ENCODE results near the gene PDRG1.

The PDRG1 gene

DNA sequence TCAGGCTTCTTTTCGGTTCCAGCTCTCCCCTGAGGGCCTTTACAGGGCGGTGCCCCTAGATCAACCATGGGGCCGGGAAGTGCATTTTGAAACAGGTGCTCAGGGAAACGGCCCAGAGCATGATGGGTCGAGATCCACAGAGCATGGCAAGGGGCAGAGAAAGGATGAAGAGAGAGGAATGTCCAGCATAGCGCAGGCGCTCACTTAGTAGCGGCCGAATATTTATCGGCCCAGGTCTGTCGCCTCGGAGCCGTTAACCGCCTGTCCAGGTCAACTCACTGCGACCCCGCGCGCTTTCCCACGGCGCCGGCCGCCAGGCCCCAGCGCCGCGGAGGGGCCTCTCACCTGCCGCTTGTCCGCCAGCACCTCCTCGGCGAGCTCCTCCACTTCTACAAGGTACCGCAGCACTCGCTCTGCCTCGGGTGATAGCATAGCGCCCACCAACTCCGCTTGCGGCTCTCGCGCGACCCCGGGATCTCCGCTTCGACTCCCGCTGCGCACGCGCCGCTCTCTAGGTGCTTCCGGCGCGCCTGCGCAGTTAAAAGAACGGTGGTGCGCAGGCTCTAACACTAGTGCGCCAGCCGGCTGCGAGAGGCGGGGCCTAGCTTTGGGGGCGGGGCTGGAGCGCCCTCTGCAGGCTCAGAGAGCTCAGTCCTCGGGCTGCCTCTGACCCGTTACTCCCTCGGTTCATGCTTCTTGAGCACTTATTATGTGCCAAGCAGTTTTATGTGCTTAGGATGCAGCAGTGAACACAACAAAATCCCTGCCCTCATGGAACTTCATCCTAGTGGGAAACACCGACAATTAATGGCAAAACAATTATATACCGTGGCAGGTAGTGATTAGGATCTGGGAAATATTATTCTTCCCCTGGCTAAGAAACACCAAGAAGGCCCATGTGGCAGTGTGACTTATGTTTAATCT, at the start of gene PDRG1:
Gene PDRG1 (minus strand): TSS at position 517 of the 924 bp plus-strand sequence. CDS start 85 bp downstream, at position 432.
- peak; percentile 98 for DNase-seq

DNA sequence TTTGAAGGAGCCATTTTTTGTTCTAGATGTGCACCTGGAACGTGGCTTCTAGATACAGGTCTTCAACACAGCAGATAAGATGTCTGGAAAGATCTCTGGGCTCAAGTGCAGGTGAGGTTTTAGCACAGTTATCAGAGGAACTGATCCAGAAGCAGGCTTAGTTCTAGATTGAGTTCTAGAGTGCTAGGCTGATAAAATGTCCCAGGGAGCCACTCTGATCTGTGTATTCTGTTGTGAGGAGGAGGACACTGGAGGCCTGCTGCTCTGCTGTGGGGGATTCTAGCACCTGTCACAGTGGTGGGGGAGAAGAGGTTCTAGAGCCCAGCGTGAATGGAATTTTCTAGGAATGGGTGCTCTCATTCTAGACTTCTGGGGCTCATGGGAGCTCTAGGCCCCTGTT, 46.4 kb upstream of the PDRG1 start:
- DNase-seq = no peak

DNA sequence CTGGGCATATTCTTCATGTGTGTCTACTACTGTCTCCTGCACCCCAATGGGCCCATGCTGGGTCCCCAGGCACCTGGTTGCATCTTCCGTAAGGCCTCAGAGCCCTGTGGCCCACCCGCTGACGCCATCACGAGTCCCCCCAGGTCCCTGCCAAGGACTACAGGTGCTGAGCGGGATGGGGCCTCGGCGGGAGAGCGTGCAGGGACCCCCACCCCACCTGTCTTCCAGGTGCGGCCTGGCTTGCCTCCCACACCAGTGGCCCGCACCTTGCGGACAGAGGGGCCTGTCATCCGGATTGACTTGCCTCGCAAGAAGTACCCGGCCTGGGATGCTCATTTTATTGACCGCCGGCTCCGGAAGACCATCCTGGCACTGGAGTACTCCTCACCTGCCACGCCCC, 45.1 kb upstream of the PDRG1 start:
- no peak for DNase-seq

DNA sequence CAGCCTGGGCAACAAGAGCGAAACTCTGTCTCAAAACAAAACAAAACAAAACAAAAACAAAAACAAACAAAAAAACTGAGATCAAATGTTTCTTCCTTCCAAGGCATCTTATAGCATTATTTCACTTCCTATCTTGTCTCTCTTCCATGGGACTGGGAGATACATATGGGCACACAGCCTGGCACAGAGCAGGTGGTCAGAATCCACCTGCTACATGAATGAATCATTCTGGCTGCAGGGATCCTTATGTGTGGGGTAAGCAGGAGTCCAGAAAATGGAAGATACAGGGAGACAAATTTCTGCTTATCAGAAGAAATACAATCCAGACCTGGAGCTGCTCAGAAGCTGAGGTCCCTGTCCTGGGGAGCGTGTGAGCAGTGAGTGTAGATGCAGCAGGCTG, 40.2 kb upstream of the PDRG1 start:
- no peak for DNase-seq

GRCh38 chr20:31991339-31991705, 39.5 kb upstream of the PDRG1 start:
- DNase-seq = no peak

- DNase-seq = no peak
Measured at GRCh38 chr20:31990641-31991338, 38.9 kb upstream of the PDRG1 start.

GRCh38 chr20:31989030-31989645, 37.3 kb upstream of the PDRG1 start:
- no peak for DNase-seq

GRCh38 chr20:31988430-31989015, 36.7 kb upstream of the PDRG1 start:
- no peak for DNase-seq

DNA sequence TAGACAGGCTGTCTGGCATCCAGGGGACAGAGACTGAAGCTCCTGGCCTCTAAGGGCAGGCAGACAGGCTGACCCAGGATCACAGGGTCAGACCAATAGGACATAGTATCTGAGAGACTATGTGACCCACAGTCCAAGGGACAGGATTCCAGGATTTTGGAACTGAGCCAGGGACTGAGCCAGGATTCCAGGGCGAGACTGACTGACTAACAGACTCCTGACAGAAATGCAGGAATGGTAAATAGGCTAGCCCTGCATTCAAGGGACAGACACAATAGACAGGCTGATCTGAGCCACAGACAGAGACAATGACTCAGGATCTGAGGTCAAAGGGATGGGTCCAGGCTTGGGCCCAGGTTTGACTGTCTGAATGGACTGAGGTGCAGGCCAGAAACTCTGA, 35.9 kb upstream of the PDRG1 start:
- no peak for DNase-seq

DNA sequence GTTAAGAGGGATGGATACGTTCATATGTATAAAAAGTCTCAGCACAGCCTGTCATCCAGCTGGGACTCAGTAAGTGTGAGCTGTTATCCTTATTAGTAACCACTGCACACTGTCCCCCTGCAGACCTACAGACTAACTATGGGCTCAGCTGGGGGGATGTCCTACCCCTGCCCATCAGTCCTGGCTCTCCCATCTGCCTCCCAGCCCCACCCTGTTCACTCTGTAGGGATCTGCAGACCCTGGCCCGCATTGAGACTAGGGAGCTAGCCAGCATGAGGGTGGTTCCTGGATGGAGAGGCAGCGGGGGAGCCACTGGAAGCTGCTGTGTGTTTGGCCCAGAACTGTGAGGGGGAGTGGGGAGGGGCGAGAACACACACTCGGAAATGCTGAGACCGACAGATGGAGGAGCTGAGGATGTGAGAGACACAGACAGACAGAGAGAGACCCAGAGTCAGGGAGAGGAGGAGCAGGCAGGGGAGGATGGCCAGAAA, 33.2 kb upstream of the PDRG1 start:
- no peak for DNase-seq

DNA sequence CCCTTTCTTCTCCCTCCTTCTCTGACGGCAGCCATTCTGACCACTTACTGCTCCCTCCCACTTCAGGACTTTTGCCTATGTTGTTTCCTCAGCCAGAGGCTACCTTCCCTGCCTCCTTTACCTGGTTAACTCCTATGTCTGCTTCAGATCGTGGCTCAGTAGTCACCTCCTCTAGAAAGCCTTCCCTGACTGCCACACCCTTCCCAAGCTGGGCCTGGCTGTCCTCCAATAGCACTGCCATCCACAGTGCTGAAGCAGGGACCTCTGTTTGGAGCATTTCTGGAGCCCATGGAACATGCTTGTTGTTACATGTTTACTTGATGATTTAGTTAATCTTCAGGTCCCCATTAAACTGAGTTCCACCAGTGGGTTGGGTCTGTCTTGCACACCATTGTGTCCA, 29.9 kb upstream of the PDRG1 start:
- no peak for DNase-seq

DNA sequence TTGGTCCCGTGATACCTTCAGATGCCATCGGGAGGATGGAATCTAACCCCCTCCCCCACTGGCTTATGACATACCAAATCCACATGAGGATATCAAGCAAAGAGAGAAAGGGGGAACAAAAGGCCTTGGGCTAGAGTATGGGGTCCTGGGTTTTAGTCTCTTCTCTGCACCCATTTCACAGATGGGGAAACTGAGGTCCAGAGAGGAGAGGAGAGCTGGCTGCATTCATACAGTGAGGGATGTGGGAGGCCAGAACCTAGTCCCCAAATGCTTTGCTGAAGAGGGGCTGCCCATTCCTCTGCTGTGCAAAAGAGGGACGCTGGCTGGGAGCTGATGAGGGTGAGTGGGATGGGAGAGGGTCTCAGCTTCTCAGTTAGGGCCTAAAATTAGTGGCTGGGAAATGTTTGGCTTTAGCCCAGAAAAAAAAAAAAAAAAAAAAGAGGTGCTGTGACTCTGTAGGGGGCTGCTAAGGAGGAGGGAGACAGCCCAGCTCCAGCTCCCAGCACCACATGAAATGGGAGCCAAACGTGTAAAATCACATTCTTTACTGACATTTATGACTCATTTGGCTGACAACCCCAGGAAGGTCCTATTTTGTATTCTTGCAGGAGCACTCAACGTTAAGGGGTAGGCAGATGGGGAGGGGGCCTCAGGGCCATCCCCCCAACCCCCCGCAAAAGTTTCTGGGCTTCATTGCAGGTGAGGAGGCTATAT, 28.0 kb upstream of the PDRG1 start:
- no peak for DNase-seq

- DNase-seq = no peak
Measured at GRCh38 chr20:31977080-31977479, 25.2 kb upstream of the PDRG1 start.

GRCh38 chr20:31975874-31976273, 24.0 kb upstream of the PDRG1 start:
- DNase-seq = no peak

- DNase-seq = no peak
Measured at GRCh38 chr20:31974951-31975487, 23.2 kb upstream of the PDRG1 start.

DNA sequence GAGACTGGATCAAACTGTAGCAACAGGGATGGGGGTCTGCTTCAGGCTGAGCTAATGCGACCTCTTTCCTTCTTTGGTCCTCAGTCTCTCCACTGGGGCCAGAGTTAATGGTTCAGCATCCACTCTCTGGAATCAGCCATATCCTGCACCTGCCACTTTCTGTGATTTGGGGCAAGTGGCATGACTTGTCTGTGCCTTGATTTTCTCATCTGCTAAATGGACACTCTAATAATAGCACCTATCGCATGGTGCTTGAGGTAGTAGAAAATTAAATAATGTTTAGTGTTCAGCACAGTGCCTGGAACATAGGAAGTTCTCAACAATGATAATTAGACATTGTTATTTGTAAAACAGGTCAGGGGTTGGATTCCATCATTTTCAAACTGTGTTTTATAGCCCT, 22.4 kb upstream of the PDRG1 start:
- no peak for DNase-seq

- no peak for DNase-seq
Measured at GRCh38 chr20:31972471-31973021, 20.7 kb upstream of the PDRG1 start.

GRCh38 chr20:31969991-31970390, 18.1 kb upstream of the PDRG1 start:
- no peak for DNase-seq

DNA sequence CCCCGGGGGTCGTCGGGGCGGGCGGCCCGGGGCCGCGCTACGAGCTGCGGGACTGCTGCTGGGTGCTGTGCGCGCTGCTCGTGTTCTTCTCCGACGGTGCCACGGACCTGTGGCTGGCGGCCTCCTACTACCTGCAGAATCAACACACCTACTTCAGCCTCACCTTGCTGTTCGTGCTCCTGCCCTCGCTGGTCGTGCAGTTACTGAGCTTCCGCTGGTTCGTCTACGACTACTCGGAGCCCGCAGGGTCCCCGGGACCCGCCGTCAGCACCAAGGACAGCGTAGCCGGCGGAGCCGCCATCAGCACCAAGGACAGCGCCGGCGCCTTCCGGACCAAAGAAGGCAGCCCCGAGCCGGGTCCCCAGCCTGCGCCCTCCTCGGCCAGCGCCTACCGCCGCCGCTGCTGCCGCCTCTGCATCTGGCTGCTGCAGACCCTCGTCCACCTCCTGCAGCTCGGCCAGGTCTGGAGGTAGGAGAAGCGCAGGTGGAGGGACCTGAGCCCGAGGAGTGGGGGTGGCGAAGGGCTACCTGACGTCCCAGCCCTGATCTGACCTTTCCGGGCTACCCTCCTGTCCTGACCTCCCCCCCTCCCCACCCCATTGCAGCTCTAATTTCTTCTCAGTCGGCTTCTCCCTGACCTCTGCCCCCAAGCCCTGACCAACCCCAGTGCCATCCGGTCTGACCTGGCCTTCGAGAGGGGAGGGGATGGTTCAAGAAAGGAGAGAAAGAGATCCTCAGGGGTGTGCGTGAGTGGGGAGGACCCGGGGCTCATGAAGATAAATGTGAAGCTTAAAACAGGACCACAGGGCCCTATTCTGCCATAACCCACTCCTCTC, 16.7 kb upstream of the PDRG1 start:
- peak; percentile 81 to 82 for DNase-seq

DNA sequence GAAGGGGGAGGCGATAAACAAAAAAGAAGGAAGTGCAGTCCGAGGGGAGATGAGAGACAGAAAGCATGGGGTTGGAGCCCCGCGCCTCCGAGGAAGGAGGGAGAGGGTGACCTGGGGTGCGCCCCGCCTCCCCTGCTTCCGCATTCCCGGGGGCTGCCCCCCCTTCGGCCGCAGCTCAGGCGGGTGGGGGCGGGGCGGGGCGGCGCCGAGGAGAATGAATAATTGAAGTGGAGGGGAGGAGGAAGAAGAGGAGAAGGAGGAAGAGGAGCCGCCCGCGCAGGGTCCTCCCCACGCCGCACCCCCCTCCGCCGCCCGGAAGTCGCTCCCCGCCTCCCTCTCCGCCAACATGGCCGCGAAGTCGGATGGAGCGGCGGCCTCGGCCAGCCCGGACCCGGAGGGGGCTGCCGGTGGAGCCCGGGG, 16.0 kb upstream of the PDRG1 start, which contains the start of gene XKR7:
Gene XKR7 (plus strand): TSS at position 322 of the 420 bp plus-strand sequence. CDS start 25 bp downstream, at position 347.
- DNase-seq = no peak

Data from stimulated activated CD4-positive, alpha-beta T cell treated with anti-CD3 and anti-CD28 coated beads, Interleukin-2, amount 100 ng/mL, for 48 hours (primary cell).